Activated CD8-positive, alpha-beta T cell treated with anti-CD3 and anti-CD28 coated beads, Interleukin-2, amount 10 ng/mL, durations not matched to agents 7 days and 5 days (primary cell): ENCODE results near the gene MKX. TPM values are rescaled to one million over a fixed set of nuclear protein-coding genes. Genes with fewer than 3 reads are reported as not detected.

Source experiments
- ATAC-seq: fragments of 150-1000 bp; cut with Tn5 transposase; one replicate; pipeline ENCODE4 v1.10.0; 2021; ENCODE audit warnings: moderate library complexity
- CTCF ChIA-PET: fragments of 350-600 bp; sonication (Branson Sonifier 250); formaldehyde crosslinking; loops from one replicate; lab custom pipeline; 2021; ENCODE audit warnings: antibody characterized with exemption; lab: Charles Lee
- POLR2A ChIA-PET: fragments of 350-600 bp; sonication (Branson Sonifier 250); formaldehyde crosslinking; loops from one replicate; lab custom pipeline; 2021; ENCODE audit warnings: antibody characterized with exemption; lab: Charles Lee
- DNase-seq: peaks from one replicate; pipeline ENCODE4 v3.0.0-alpha.2; 2020
- H3K27ac Mint-ChIP-seq: one replicate; pipeline ENCODE4 v1.8.0; 2021; ENCODE audit warnings: mild to moderate bottlenecking, mixed read lengths
- H3K27me3 Mint-ChIP-seq: one replicate; pipeline ENCODE4 v1.8.0; 2021; ENCODE audit warnings: low read depth, mixed read lengths
- H3K36me3 Mint-ChIP-seq: one replicate; pipeline ENCODE4 v1.8.0; 2021; ENCODE audit warnings: low read depth, mixed read lengths
- H3K4me1 Mint-ChIP-seq: one replicate; pipeline ENCODE4 v1.8.0; 2021; ENCODE audit warnings: low read depth, mixed read lengths
- H3K4me3 Mint-ChIP-seq: one replicate; pipeline ENCODE4 v1.8.0; 2021; ENCODE audit warnings: mild to moderate bottlenecking, mixed read lengths
- H3K9me3 Mint-ChIP-seq: one replicate; pipeline ENCODE4 v1.8.0; 2022; ENCODE audit warnings: mixed read lengths; ENCODE audit not compliant: insufficient read depth
- total RNA-seq, 2 experiments: library from RNA; stranded (reverse); gene quantifications; one replicate each; pipeline ENCODE4 v1.2.3, GENCODE V29; 2021

MKX gene
- total RNA-seq, 2 experiments from 2014 or later: not detected

DNA sequence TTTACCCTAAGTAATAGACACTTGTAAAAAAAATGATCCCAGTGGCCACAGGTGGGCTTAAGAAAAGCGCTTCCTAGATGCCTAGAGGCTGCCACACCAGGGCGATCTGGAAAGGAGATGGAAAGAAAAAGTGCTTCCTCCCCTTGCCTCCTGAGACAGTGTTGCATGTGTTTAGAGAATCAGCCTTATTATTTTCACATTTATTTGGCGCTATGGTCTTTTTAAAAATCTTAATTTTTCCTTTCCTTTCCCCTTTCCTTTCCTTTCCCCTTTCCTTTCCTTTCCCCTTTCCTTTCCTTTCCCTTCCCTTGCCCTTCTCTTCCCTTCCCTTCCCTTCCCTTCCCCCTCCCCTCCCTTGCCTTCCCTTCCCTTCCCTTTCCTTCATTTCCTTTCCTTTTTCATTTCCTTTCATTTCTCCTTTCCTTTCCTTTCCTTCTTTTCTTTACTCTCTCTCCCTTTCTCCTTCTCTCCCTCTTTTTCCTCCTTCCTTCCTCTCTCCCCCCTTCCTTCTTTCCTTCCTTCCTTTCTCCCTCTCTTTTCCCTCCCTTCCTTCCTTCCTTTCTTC is 7.1 kb upstream of the MKX start:
- no peaks in the 10 kb centered on the region for H3K36me3 Mint-ChIP-seq
- no peak for ATAC-seq
- H3K4me1 Mint-ChIP-seq: no peaks in the 10 kb centered on the region
- ChIA-PET POLR2A (no interaction called here), CTCF (no interaction called here)
- peaks cover 41% of the 10 kb centered on the region for H3K27me3 Mint-ChIP-seq
- no peak overlapping the region for H3K4me3 Mint-ChIP-seq
- no peak overlapping the region for H3K27ac Mint-ChIP-seq
- no peaks in the 10 kb centered on the region for H3K9me3 Mint-ChIP-seq
- no peak for DNase-seq

GRCh38 chr10:27748601-27749000 is 3.0 kb upstream of the MKX start:
- ATAC-seq: no peak
- peaks cover 70% of the 10 kb centered on the region for H3K27me3 Mint-ChIP-seq
- no peak overlapping the region for H3K27ac Mint-ChIP-seq
- peaks cover 2% of the 10 kb centered on the region for H3K36me3 Mint-ChIP-seq
- CTCF ChIA-PET: no interaction called here
- H3K4me3 Mint-ChIP-seq: no peak overlapping the region
- POLR2A ChIA-PET: no interaction called here
- peaks cover 29% of the 10 kb centered on the region for H3K4me1 Mint-ChIP-seq
- DNase-seq: no peak
- no peaks in the 10 kb centered on the region for H3K9me3 Mint-ChIP-seq

GRCh38 chr10:27747096-27747451 is 1.5 kb upstream of the MKX start:
- no peak for DNase-seq
- no peak overlapping the region for H3K4me3 Mint-ChIP-seq

DNA sequence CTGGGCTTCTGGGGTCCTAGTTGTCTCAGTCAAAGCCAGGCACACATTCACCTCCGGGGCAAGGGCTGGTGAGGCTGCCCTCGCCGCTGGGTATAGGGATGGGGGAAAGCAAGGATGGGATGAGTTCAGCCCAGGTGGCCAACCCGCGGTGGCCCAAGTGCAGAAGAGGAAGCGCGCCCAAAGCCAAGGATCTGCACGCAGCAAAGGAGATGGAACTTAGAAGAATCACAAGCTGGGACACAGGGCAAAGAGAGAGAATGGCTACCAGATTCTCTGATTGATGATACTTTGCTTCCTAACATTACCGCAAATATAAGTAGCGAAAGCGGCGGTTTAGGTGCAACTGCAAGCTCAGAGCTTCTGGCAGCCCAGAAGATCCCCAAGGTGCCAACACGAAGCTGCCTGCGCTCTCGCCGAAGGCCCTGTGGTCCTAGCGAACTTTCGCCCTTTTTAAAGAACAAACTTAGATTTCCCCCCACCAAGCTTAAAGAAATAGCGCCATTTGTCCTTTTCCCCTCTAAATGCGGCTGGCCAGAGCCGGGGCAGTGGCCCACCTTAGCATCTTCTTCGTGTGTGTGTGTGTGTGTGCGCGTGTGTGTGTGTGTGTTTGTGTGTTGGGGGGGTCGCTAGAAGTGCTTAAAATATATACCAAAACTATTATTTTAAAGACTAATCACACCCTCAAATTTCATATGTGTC is 927 bp upstream of the MKX start:
- POLR2A ChIA-PET: no interaction called here
- ATAC-seq (no peak), DNase-seq (no peak)
- Mint-ChIP-seq H3K36me3 (peaks cover 2% of the 10 kb centered on the region), H3K4me1 (peaks cover 42% of the 10 kb centered on the region), H3K9me3 (no peaks in the 10 kb centered on the region), H3K4me3 (peak overlapping the region; percentile 43), H3K27me3 (peaks cover 63% of the 10 kb centered on the region), H3K27ac (no peak overlapping the region)
- CTCF ChIA-PET: interaction anchor here (0.8 to 1.5 kb wide), 6 partner anchors 8 to 647 kb away, joined by 3 to 5 read pairs (median 4); no protein-coding TSS in a partner anchor

More at GRCh38 chr10:27747096-27747451, 1.5 kb upstream of the MKX start:
- Mint-ChIP-seq H3K36me3 (peaks cover 2% of the 10 kb centered on the region), H3K27ac (no peak overlapping the region), H3K9me3 (no peaks in the 10 kb centered on the region), H3K27me3 (peaks cover 68% of the 10 kb centered on the region), H3K4me1 (peaks cover 36% of the 10 kb centered on the region)
- CTCF ChIA-PET: interaction anchor here (0.8 to 1.5 kb wide), 6 partner anchors 9 to 646 kb away, joined by 3 to 5 read pairs (median 4); no protein-coding TSS in a partner anchor
- ATAC-seq: no peak
- POLR2A ChIA-PET: no interaction called here

GRCh38 chr10:27744802-27745731 is 552 bp downstream of the MKX start:
- no peak for ATAC-seq
- Mint-ChIP-seq H3K27me3 (peaks cover 65% of the 10 kb centered on the region), H3K9me3 (no peaks in the 10 kb centered on the region), H3K36me3 (peaks cover 2% of the 10 kb centered on the region), H3K27ac (peak overlapping the region; percentile 54), H3K4me1 (peaks cover 43% of the 10 kb centered on the region), H3K4me3 (peak overlapping the region; percentile 59)
- ChIA-PET CTCF (no interaction called here), POLR2A (no interaction called here)
- DNase-seq: peak; percentile 30

DNA sequence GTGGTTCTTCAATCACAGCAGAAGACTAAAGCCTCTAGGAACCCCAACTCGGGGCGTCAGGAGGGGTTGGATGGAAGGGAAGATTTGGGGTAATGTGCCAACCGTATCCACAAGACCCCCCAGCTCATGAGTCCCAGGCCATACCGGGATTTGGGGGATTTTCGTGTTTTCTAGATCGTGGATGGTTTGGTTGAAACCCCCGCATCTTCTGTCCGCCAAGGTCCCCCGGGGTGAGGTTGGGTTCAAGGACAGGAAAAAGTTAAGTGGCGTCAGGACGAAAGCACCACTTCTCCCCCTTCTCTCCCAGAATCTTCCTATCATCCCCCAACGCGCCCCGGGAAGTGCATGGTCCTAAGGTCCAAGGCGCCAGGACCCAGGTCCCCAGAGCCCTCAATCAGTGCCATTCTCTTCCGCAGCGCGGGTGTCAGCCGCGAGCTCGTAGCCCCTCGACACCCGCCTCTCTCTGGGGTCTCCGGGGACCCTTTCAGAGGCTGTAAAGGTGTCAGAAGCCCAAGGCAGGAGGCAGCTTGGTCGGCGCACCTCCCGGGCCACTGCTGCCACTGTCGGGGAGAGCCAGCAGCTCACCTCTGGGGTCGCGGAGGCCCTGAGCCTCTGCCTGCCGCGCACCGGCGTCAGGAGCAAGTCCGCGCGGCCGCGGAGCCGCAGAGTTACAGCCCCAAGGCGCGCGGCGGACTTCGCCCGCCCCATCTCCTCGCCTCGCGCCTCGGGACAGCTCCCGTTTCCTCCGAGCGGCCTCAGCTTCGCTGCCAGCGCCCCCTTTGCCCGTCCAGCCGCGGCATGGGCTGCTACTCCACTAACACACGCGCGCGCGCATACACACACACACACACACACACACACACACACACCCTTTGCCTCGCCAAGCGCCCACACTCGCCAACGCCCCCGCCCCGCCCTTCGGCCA is 1.5 kb downstream of the MKX start:
- CTCF ChIA-PET: interaction anchor here (1.5 to 2.5 kb wide), 2 partner anchors 435 to 637 kb away, joined by 8 to 22 read pairs; no protein-coding TSS in a partner anchor
- Mint-ChIP-seq H3K36me3 (peaks cover 2% of the 10 kb centered on the region), H3K4me1 (peaks cover 43% of the 10 kb centered on the region), H3K4me3 (peak overlapping the region; percentile 59), H3K27ac (peak overlapping the region; percentile 54), H3K9me3 (no peaks in the 10 kb centered on the region), H3K27me3 (peaks cover 57% of the 10 kb centered on the region)
- ATAC-seq (peak; percentile 6), DNase-seq (peak; percentile 24)
- POLR2A ChIA-PET: no interaction called here

- Mint-ChIP-seq H3K27me3 (peaks cover 58% of the 10 kb centered on the region), H3K27ac (peak overlapping the region; percentile 46), H3K4me3 (peak overlapping the region; percentile 59), H3K4me1 (peaks cover 43% of the 10 kb centered on the region), H3K9me3 (no peaks in the 10 kb centered on the region), H3K36me3 (peaks cover 2% of the 10 kb centered on the region)
- ChIA-PET POLR2A (interaction anchor here (0.6 kb wide), 1 partner anchor 135 kb away, joined by 4 read pairs; no protein-coding TSS in a partner anchor), CTCF (interaction anchor here (0.8 to 3.1 kb wide), 15 partner anchors 10 to 650 kb away, joined by 3 to 35 read pairs (median 5); no protein-coding TSS in a partner anchor)
- ATAC-seq: peak; percentile 25
- DNase-seq: peak; percentile 44
These were observed 2.4 kb downstream of the MKX start for GRCh38 chr10:27743012-27743876.

- POLR2A ChIA-PET: interaction anchor here (0.6 to 0.9 kb wide), 3 partner anchors 136 to 549 kb away, joined by 4 to 7 read pairs (median 4); no protein-coding TSS in a partner anchor
- H3K4me1 Mint-ChIP-seq: peaks cover 43% of the 10 kb centered on the region
- H3K9me3 Mint-ChIP-seq: no peaks in the 10 kb centered on the region
- DNase-seq (peak; percentile 84), ATAC-seq (peak; percentile 87)
- H3K36me3 Mint-ChIP-seq: peaks cover 2% of the 10 kb centered on the region
- H3K27me3 Mint-ChIP-seq: peaks cover 60% of the 10 kb centered on the region
- CTCF ChIA-PET: interaction anchor here (0.6 to 3.1 kb wide), 21 partner anchors 9 to 651 kb away, joined by 3 to 35 read pairs (median 4); no protein-coding TSS in a partner anchor
- H3K27ac Mint-ChIP-seq: peak overlapping the region; percentile 46
- H3K4me3 Mint-ChIP-seq: peak overlapping the region; percentile 59
These were observed 3.2 kb downstream of the MKX start for GRCh38 chr10:27742195-27743011.

- POLR2A ChIA-PET: no interaction called here
- Mint-ChIP-seq H3K36me3 (peaks cover 2% of the 10 kb centered on the region), H3K27me3 (peaks cover 58% of the 10 kb centered on the region), H3K9me3 (no peaks in the 10 kb centered on the region), H3K4me1 (peaks cover 35% of the 10 kb centered on the region), H3K27ac (no peak overlapping the region), H3K4me3 (peak overlapping the region; percentile 54)
- no peak for ATAC-seq
- no peak for DNase-seq
- CTCF ChIA-PET: interaction anchor here (0.6 to 3.1 kb wide), 16 partner anchors 8 to 652 kb away, joined by 3 to 35 read pairs (median 5); no protein-coding TSS in a partner anchor
These were observed 4.2 kb downstream of the MKX start for GRCh38 chr10:27741173-27742091.
